Hepatocyte (in vitro differentiated cells): ENCODE measurements around the gene TNNT3. TPM values are rescaled to one million over a fixed set of nuclear protein-coding genes. Genes with fewer than 3 reads are reported as not detected.

Experiments
- DNase-seq: peaks from one replicate; pipeline ENCODE4 v3.0.0-alpha.2; 2016; ENCODE audit warnings: low spot score
- H2AFZ ChIP-seq: fragments of 200-600 bp; sonication (generic); 2 replicates; pipeline ENCODE4 v1.6.0; 2016; ENCODE audit warnings: antibody characterized with exemption, mild to moderate bottlenecking
- H3K27ac ChIP-seq: fragments of 200-600 bp; sonication (generic); 2 replicates; pipeline ENCODE4 v1.5.1; 2016; ENCODE audit warnings: mild to moderate bottlenecking
- H3K27me3 ChIP-seq: fragments of 200-600 bp; sonication (generic); 2 replicates; pipeline ENCODE4 v1.6.1; 2016
- H3K36me3 ChIP-seq: fragments of 200-600 bp; sonication (generic); replicated peaks from 2 replicates; pipeline ENCODE4 v1.5.1; 2016; ENCODE audit warnings: low read depth; ENCODE audit not compliant: insufficient read depth
- H3K4me1 ChIP-seq: fragments of 200-600 bp; sonication (generic); 2 replicates; pipeline ENCODE4 v1.5.1; 2016; ENCODE audit warnings: mild to moderate bottlenecking, moderate library complexity; ENCODE audit not compliant: insufficient read depth
- H3K4me2 ChIP-seq: fragments of 200-600 bp; sonication (generic); 2 replicates; pipeline ENCODE4 v1.6.0; 2016
- H3K4me3 ChIP-seq: fragments of 200-600 bp; sonication (generic); 2 replicates; pipeline ENCODE4 v1.5.1; 2016; ENCODE audit warnings: mild to moderate bottlenecking
- H3K79me2 ChIP-seq: fragments of 200-600 bp; sonication (generic); 2 replicates; pipeline ENCODE4 v1.6.0; 2017; ENCODE audit warnings: mild to moderate bottlenecking
- H3K9me2 ChIP-seq: fragments of 200-600 bp; sonication (generic); replicated peaks from 2 replicates; pipeline ENCODE4 v1.6.0; 2017; ENCODE audit warnings: mild to moderate bottlenecking; ENCODE audit not compliant: insufficient read depth
- H3K9me3 ChIP-seq: fragments of 200-600 bp; sonication (generic); 2 replicates; pipeline ENCODE4 v1.5.1; 2016; ENCODE audit warnings: low read depth, mild to moderate bottlenecking
- H4K20me1 ChIP-seq: fragments of 200-600 bp; sonication (generic); 2 replicates; pipeline ENCODE4 v1.6.0; 2016; ENCODE audit warnings: mild to moderate bottlenecking; ENCODE audit not compliant: insufficient read depth, poor library complexity, severe bottlenecking
- EZH2 ChIP-seq: fragments of 200-600 bp; sonication (generic); IDR thresholded peaks from 2 replicates; pipeline ENCODE4 v1.6.1; 2016; ENCODE audit warnings: antibody characterized with exemption, mild to moderate bottlenecking, borderline replicate concordance
- EZH2phosphoT487 ChIP-seq: fragments of 200-600 bp; sonication (generic); IDR thresholded peaks from one replicate; pipeline ENCODE4 v1.6.1; 2018; ENCODE audit warnings: antibody characterized with exemption, mild to moderate bottlenecking, low read depth, moderate library complexity; ENCODE audit not compliant: unreplicated experiment, severe bottlenecking
- WGBS: methylation state at CpG from one replicate; pipeline ENCODE4 v1.1.6; 2016; ENCODE audit warnings: low lambda C conversion rate; ENCODE audit errors: missing lambda C conversion rate; 5-methylcytosine and 5-hydroxymethylcytosine counted together
- polyA plus RNA-seq: library from polyadenylated mRNA; unstranded; fragments of >200 nt; fragmentation: Nextera tagmentation; extraction: Ambion mirVana; gene quantifications from 2 replicates; pipeline ENCODE4 v1.2.1, GENCODE V29; 2016
- total RNA-seq: library from RNA; depleted of rRNA; stranded (reverse); fragments of >200 nt; gene quantifications from 2 replicates; pipeline ENCODE4 v1.2.3, GENCODE V29; 2014
- TF ChIP-seq, protein P1 (sequence below): fragments of 200-600 bp; sonication (generic); IDR thresholded peaks from 2 replicates; pipeline ENCODE4 v1.5.1; 2016; ENCODE audit warnings: antibody characterized with exemption, mild to moderate bottlenecking; ENCODE audit not compliant: poor library complexity

The TNNT3 gene
- total and polyA plus RNA-seq, 2 experiments from 2014 or later: 19.2 to 29.9 TPM

DNA sequence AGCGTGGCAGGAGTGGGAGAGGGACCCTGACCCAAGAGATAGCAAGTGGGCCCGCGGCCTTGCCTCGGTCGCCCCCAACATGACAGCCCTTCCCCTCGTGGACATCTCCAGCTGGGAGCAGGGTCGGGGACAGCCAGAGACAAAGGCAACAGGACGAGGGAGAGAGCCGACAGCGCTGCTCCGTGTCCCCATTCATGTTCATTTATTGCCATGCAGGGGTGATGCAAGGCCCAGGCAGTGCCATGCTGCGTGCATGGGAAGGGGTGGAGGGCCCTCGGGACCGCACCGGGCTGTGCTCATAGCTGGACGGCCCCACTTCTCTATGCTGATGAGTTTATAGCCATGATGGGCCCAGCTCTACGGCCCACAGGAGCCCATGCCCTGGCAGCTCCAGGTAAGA lies 40.3 kb downstream of the TNNT3 start:
- H3K79me2 ChIP-seq: no peaks in the 10 kb centered on the region
- H3K4me3 ChIP-seq: no peak overlapping the region
- H2AFZ ChIP-seq: no peak overlapping the region
- 92% methylated on average over 2 of the region's 17 CpGs for WGBS
- no peaks in the 10 kb centered on the region for H3K9me3 ChIP-seq
- H3K27ac ChIP-seq: no peak overlapping the region
- no peaks in the 10 kb centered on the region for H3K27me3 ChIP-seq
- DNase-seq: no peak
- H4K20me1 ChIP-seq: no peaks in the 10 kb centered on the region
- no peak for TF ChIP-seq EZH2
- TF ChIP-seq, protein P1, sequence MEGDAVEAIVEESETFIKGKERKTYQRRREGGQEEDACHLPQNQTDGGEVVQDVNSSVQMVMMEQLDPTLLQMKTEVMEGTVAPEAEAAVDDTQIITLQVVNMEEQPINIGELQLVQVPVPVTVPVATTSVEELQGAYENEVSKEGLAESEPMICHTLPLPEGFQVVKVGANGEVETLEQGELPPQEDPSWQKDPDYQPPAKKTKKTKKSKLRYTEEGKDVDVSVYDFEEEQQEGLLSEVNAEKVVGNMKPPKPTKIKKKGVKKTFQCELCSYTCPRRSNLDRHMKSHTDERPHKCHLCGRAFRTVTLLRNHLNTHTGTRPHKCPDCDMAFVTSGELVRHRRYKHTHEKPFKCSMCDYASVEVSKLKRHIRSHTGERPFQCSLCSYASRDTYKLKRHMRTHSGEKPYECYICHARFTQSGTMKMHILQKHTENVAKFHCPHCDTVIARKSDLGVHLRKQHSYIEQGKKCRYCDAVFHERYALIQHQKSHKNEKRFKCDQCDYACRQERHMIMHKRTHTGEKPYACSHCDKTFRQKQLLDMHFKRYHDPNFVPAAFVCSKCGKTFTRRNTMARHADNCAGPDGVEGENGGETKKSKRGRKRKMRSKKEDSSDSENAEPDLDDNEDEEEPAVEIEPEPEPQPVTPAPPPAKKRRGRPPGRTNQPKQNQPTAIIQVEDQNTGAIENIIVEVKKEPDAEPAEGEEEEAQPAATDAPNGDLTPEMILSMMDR: no peak
- TF ChIP-seq EZH2phosphoT487: no peak
- H3K4me1 ChIP-seq: no peaks in the 10 kb centered on the region
- H3K9me2 ChIP-seq: no peaks in the 10 kb centered on the region
- no peak overlapping the region for H3K4me2 ChIP-seq
- no peaks in the 10 kb centered on the region for H3K36me3 ChIP-seq

DNA sequence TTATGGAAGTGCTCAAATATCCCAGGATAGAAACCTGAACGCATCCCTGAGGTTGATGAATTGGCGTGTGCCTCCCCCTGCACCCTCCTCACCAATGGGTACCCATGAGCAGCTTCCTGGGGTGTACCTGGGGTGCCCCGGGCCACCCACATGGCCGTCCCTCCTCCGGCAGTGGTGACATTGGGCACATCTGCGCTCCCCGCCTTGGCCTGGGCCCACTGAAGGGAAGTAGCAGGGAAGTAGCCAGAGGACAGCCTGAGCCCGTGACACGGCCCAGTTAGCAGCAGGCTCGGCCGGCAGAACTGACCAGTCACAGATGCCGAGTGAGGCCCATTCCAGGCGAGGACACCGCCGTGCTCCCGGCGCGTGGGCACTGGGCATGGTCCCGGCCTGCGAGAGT lies 44.4 kb downstream of the TNNT3 start:
- H3K27me3 ChIP-seq: no peaks in the 10 kb centered on the region
- H3K4me3 ChIP-seq: no peak overlapping the region
- no peaks in the 10 kb centered on the region for H3K9me2 ChIP-seq
- H2AFZ ChIP-seq: no peak overlapping the region
- no peaks in the 10 kb centered on the region for H3K9me3 ChIP-seq
- H3K4me2 ChIP-seq: no peak overlapping the region
- no CpG with 5 or more reads among the region's 20 CpGs for WGBS
- H3K36me3 ChIP-seq: no peaks in the 10 kb centered on the region
- H3K27ac ChIP-seq: no peak overlapping the region
- H3K4me1 ChIP-seq: no peaks in the 10 kb centered on the region
- TF ChIP-seq EZH2phosphoT487: no peak
- H3K79me2 ChIP-seq: no peaks in the 10 kb centered on the region
- H4K20me1 ChIP-seq: no peaks in the 10 kb centered on the region
- DNase-seq: no peak

DNA sequence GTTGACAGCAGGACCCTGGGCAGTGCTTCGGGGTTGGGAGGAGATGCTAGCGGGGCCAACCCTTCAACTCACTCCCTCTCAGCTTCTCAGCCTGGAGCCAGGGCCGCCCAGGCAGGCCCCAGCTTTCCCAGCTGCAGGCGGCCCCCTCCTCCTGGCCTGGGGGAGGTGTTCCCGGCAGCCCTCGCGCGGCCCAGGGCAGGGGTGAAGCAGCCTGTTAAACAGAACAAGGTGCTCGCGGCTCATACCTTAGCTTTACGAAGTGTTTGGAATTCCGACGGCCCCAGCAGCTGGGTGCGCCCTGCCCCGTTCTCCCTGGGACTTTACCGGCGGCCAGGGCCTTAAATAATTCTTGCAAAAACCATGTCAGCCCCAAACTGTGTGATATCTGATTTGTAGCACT lies 44.8 kb downstream of the TNNT3 start:
- no peak overlapping the region for H3K4me2 ChIP-seq
- H2AFZ ChIP-seq: no peak overlapping the region
- no CpG with 5 or more reads among the region's 17 CpGs for WGBS

DNA sequence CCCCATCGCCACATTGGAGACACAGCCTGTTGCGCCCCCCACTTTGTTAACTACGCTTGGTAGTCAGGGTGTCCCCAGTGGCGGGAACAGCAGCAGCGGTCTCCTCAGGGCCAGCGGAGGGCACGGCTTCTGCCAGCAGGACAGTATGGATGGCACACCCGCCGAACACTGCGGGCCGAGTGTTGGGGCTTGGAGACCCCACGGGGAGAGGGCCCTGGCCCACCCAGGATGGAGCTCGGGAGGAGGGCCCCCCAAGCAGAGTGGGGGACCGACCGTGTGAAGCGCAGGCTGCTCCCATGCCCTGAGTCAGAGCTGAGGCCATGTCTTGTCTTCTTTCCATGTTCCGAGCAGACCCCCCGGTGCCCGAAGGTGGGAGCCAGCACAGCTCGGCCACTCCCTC lies 45.5 kb downstream of the TNNT3 start:
- H3K9me3 ChIP-seq: no peaks in the 10 kb centered on the region
- DNase-seq: no peak
- no CpG with 5 or more reads among the region's 20 CpGs for WGBS
- TF ChIP-seq, protein P1: no peak
- TF ChIP-seq EZH2phosphoT487 (no peak), EZH2 (no peak)
- no peaks in the 10 kb centered on the region for H3K79me2 ChIP-seq
- H3K9me2 ChIP-seq: no peaks in the 10 kb centered on the region
- H3K27me3 ChIP-seq: no peaks in the 10 kb centered on the region
- no peaks in the 10 kb centered on the region for H3K4me1 ChIP-seq
- H3K4me3 ChIP-seq: no peak overlapping the region
- no peak overlapping the region for H3K4me2 ChIP-seq
- H2AFZ ChIP-seq: no peak overlapping the region
- no peak overlapping the region for H3K27ac ChIP-seq
- no peaks in the 10 kb centered on the region for H4K20me1 ChIP-seq
- no peaks in the 10 kb centered on the region for H3K36me3 ChIP-seq

More for the DNA sequence above, 44.8 kb downstream of the TNNT3 start:
- no peaks in the 10 kb centered on the region for H4K20me1 ChIP-seq
- no peaks in the 10 kb centered on the region for H3K36me3 ChIP-seq
- no peaks in the 10 kb centered on the region for H3K27me3 ChIP-seq
- H3K9me3 ChIP-seq: no peaks in the 10 kb centered on the region
- no peak for DNase-seq
- no peak overlapping the region for H3K4me3 ChIP-seq
- H3K9me2 ChIP-seq: no peaks in the 10 kb centered on the region
- TF ChIP-seq, protein P1: no peak
- TF ChIP-seq EZH2: no peak
- no peak for TF ChIP-seq EZH2phosphoT487
- H3K79me2 ChIP-seq: no peaks in the 10 kb centered on the region
- no peak overlapping the region for H3K27ac ChIP-seq
- H3K4me1 ChIP-seq: no peaks in the 10 kb centered on the region
